HepG2 (cell line): ENCODE data around the gene CLIC1. TPM values are rescaled to one million over a fixed set of nuclear protein-coding genes. Genes with fewer than 3 reads are reported as not detected.

Experiments
- ATAC-seq: fragments of 200-7000 bp; cut with Tn5 transposase; 3 replicates; pipeline ENCODE4 v1.9.1; 2020; ENCODE audit warnings: mild to moderate bottlenecking, moderate library complexity
- BruUV-seq: library from RNA; stranded (reverse); fragments of 400-500 nt; replicated peaks from 2 replicates; lab custom pipeline; 2021; lab: Mats Ljungman, UMichigan
- CTCF ChIA-PET: fragments of 300-600 bp; formaldehyde crosslinking; extraction: SDS; loops from one replicate; lab custom pipeline; 2021; ENCODE audit warnings: low total read pairs, inconsistent platforms, low intra/inter-chr PET ratio; lab: Yijun Ruan, JAX
- POLR2A ChIA-PET: fragments of 350-600 bp; sonication (Branson Sonifier 250); formaldehyde crosslinking; loops from one replicate; lab custom pipeline; 2020; ENCODE audit warnings: antibody characterized with exemption, inconsistent platforms; lab: Yijun Ruan, JAX
- DNase-seq: peaks from one replicate; pipeline ENCODE4 v3.0.0-alpha.2; 2015; ENCODE audit warnings: low spot score
- FAIRE-seq: peaks from 3 replicates; lab custom pipeline; 2011; peaks lifted over from hg19 to GRCh38; lab: Jason Lieb, UNC
- H2AFZ ChIP-seq: one replicate; pipeline ENCODE4 v1.6.1; 2011; ENCODE audit warnings: low read length, inconsistent platforms
- H3K27ac ChIP-seq: fragments of 300-600 bp; 3 replicates; pipeline ENCODE4 v1.8.0; 2011; ENCODE audit warnings: mixed run types, mild to moderate bottlenecking, mixed read lengths, low read length, inconsistent platforms; ENCODE audit not compliant: insufficient read depth; ENCODE audit errors: extremely low read length
- H3K27me3 ChIP-seq, 2 experiments: fragments of 200-600 bp in 1 of 2; 2 replicates in 1 of 2; 3 replicates in 1 of 2; pipeline versions ENCODE4 v1.6.0 to v1.8.0; 2011; ENCODE audit warnings: low read length in 2 of 2, mild to moderate bottlenecking in 2 of 2, moderate library complexity in 2 of 2, inconsistent platforms in 1 of 2; ENCODE audit not compliant: insufficient read depth in 2 of 2, control insufficient read depth in 1 of 2
- H3K36me3 ChIP-seq, 2 experiments: fragments of 200-600 bp in 1 of 2; replicated peaks in 1 of 2; 2 replicates in 1 of 2; 3 replicates in 1 of 2; pipeline versions ENCODE4 v1.5.1 to v1.8.0; 2011; ENCODE audit warnings: low read length in 2 of 2, inconsistent platforms in 1 of 2; ENCODE audit not compliant: insufficient read depth in 2 of 2, control insufficient read depth in 1 of 2
- H3K4me1 ChIP-seq: 2 replicates; pipeline ENCODE4 v1.5.1; 2012; ENCODE audit warnings: low read length, inconsistent platforms; ENCODE audit not compliant: insufficient read depth
- H3K4me2 ChIP-seq: 2 replicates; pipeline ENCODE4 v1.6.0; 2011; ENCODE audit warnings: low read depth, low read length, inconsistent platforms
- H3K4me3 ChIP-seq, 3 experiments: fragments of 200-600 bp in 1 of 3; sonication (generic), shearing (Covaris generic) in 1 of 3; replicated peaks in 1 of 3; 2 replicates each; pipeline ENCODE4 v1.5.1; 2011 to 2016; ENCODE audit warnings: low read length in 3 of 3, inconsistent platforms in 2 of 3, low read depth in 2 of 3, mild to moderate bottlenecking in 2 of 3, control low read depth in 1 of 3, mixed read lengths in 1 of 3; ENCODE audit not compliant: insufficient read depth in 1 of 3
- H3K79me2 ChIP-seq: one replicate; pipeline ENCODE4 v1.6.1; 2011; ENCODE audit warnings: low read length, inconsistent platforms; ENCODE audit not compliant: insufficient read depth
- H3K9ac ChIP-seq: 2 replicates; pipeline ENCODE4 v1.6.0; 2011; ENCODE audit warnings: mild to moderate bottlenecking, low read depth, low read length, inconsistent platforms; ENCODE audit not compliant: insufficient read depth
- H3K9me3 ChIP-seq: 2 replicates; pipeline ENCODE4 v1.5.1; 2012; ENCODE audit warnings: mild to moderate bottlenecking, low read length
- H4K20me1 ChIP-seq: 2 replicates; pipeline ENCODE4 v1.6.0; 2011; ENCODE audit warnings: inconsistent platforms, mild to moderate bottlenecking, low read length, moderate library complexity; ENCODE audit not compliant: insufficient read depth
- BORCS8-MEF2B ChIP-seq: sonication (generic); formaldehyde crosslinking; IDR thresholded peaks from 2 replicates; pipeline ENCODE4 v1.8.0; 2022; ENCODE audit warnings: mild to moderate bottlenecking, missing genetic modification reagents
- ELF1 ChIP-seq: sonication (generic); formaldehyde crosslinking; IDR thresholded peaks from 2 replicates; pipeline ENCODE4 v1.4.0; 2020; ENCODE audit warnings: missing genetic modification reagents
- KMT2A ChIP-seq: sonication (generic); formaldehyde crosslinking; IDR thresholded peaks from 2 replicates; pipeline ENCODE4 v1.4.0; 2020; ENCODE audit warnings: missing genetic modification reagents
- NONO ChIP-seq, 2 experiments: fragments of 450-650 bp in 1 of 2; sonication (generic) in 1 of 2; formaldehyde crosslinking in 1 of 2; IDR thresholded peaks in 1 of 2; conservative IDR thresholded peaks in 1 of 2; 2 replicates each; pipeline versions ENCODE4 v1.6.1 to v1.8.0; 2017 to 2022; ENCODE audit warnings: mild to moderate bottlenecking in 1 of 2, missing genetic modification reagents in 1 of 2, moderate library complexity in 1 of 2
- RFX5 ChIP-seq: IDR thresholded peaks from 2 replicates; pipeline ENCODE4 v1.6.1; 2011; ENCODE audit warnings: low read depth, low read length, improper control_type of control experiment
- SP2 ChIP-seq: sonication (generic); formaldehyde crosslinking; IDR thresholded peaks from 2 replicates; pipeline ENCODE4 v1.5.1; 2020; ENCODE audit warnings: mild to moderate bottlenecking, missing genetic modification reagents
- ZBTB42 ChIP-seq: sonication (generic); formaldehyde crosslinking; IDR thresholded peaks from 2 replicates; pipeline ENCODE4 v1.5.0; 2020; ENCODE audit warnings: mild to moderate bottlenecking, missing genetic modification reagents
- ZNF292 ChIP-seq: sonication (generic); formaldehyde crosslinking; IDR thresholded peaks from 2 replicates; pipeline ENCODE4 v1.8.1; 2022; ENCODE audit warnings: mild to moderate bottlenecking, low read depth, missing genetic modification reagents, borderline replicate concordance
- ZNF446 ChIP-seq: sonication (generic); formaldehyde crosslinking; IDR thresholded peaks from 2 replicates; pipeline ENCODE4 v1.5.0; 2020; ENCODE audit warnings: mild to moderate bottlenecking, missing genetic modification reagents
- ZNF773 ChIP-seq: sonication (generic); formaldehyde crosslinking; IDR thresholded peaks from 2 replicates; pipeline ENCODE4 v1.4.0; 2020; ENCODE audit warnings: missing genetic modification reagents, borderline replicate concordance
- WGBS: methylation state at CpG from one replicate; pipeline ENCODE4 v1.1.6; 2017; ENCODE audit warnings: low lambda C conversion rate; 5-methylcytosine and 5-hydroxymethylcytosine counted together
- in situ Hi-C: cut with HindIII; loops from 2 replicates; pipeline ENCODE4 v1.10.0; 2017; ENCODE audit warnings: low pct_unique_long_range_greater_than_20kb; ENCODE audit not compliant: extremely low pct_ligation_motif_present
- intact Hi-C: fragments of 100-400 bp; cut with micrococcal nuclease; formaldehyde crosslinking; loops from one replicate; pipeline ENCODE4 v1.10.0; 2022; ENCODE audit not compliant: unreplicated experiment
- polyA plus RNA-seq, 8 experiments: library from polyadenylated mRNA; depleted of rRNA in 3 of 8; stranded (reverse) in 7 of 8; unstranded in 1 of 8; fragments of >200 nt; fragmentation: Illumina TruSeq in 4 of 8; extraction: Trizol in 4 of 8; gene quantifications; 2 replicates each; pipeline versions ENCODE4 v1.2.1 to v1.2.3, GENCODE V29; 2011 to 2016; ENCODE audit warnings: low read depth in 4 of 8, missing spikeins in 1 of 8, mixed read lengths in 1 of 8; ENCODE audit not compliant: insufficient read depth in 1 of 8
- total RNA-seq, 5 experiments: library from RNA; depleted of rRNA; stranded (reverse); fragments of >200 nt; fragmentation: Illumina TruSeq; extraction: Trizol; gene quantifications; 2 replicates each; pipeline ENCODE4 v1.2.3, GENCODE V29; 2016; ENCODE audit warnings: low read depth in 1 of 5
- TF ChIP-seq, protein P1 (sequence below): IDR thresholded peaks from 2 replicates; pipeline ENCODE4 v1.6.1; 2012; ENCODE audit warnings: inconsistent platforms
- TF ChIP-seq, protein P2 (sequence below): sonication (generic); formaldehyde crosslinking; conservative IDR thresholded peaks from 2 replicates; pipeline ENCODE4 v1.8.0; 2022; ENCODE audit warnings: missing genetic modification reagents

Gene CLIC1
- total and polyA plus RNA-seq, 2 of the 13 experiments (the other 11 are each of a cell fraction or from before 2014, with no cell fraction given) = 602 to 891 TPM

GRCh38 chr6:31702405-31702818 lies 33.9 kb downstream of the CLIC1 start:
- peak overlapping the region; percentile 95 for H3K9ac ChIP-seq
- CTCF ChIA-PET = no interaction called here
- TF ChIP-seq, protein P1, sequence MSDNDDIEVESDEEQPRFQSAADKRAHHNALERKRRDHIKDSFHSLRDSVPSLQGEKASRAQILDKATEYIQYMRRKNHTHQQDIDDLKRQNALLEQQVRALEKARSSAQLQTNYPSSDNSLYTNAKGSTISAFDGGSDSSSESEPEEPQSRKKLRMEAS = no peak
- TF ChIP-seq ZBTB42 (CRISPR knock-in tag) (0 out of 2 replicates have a peak, but pooled peaks have one; percentile 5), KMT2A (peak; percentile 10; the same call in 1 of the 2 replicates)
- TF ChIP-seq, all 625 proteins: peak for 2
- POLR2A ChIA-PET = interaction anchor here (0.6 to 2.7 kb wide), 21 partner anchors 10 to 439 kb away, joined by 3 to 57 read pairs (median 6); partner anchors contain the start of genes APOM, C6orf47, CLIC1 and CSNK2B
- Histone ChIP-seq H3K4me3 (peak overlapping the region; percentile 71 to 84 (median 81)), H3K79me2 (peaks cover 22% of the 10 kb centered on the region), H3K27ac (peak overlapping the region; percentile 85), H3K4me2 (peak overlapping the region; percentile 99), H3K27me3 (peaks cover 0 to 2% of the 10 kb centered on the region in 2 experiments; a peak in 2 of 5 replicates), H3K4me1 (peaks cover 39% of the 10 kb centered on the region), H2AFZ (peak overlapping the region; percentile 48), H3K9me3 (no peaks in the 10 kb centered on the region), H4K20me1 (no peaks in the 10 kb centered on the region), H3K36me3 (peaks cover 4 to 7% of the 10 kb centered on the region in 2 experiments; a peak in 3 of 5 replicates)
- intact Hi-C loops (loop anchor here (2.0 to 5.0 kb wide), 2 partner anchors 22 to 35 kb away; partner anchors contain the start of genes CLIC1 and LY6G5C), in situ Hi-C loops (no loop called here)
- FAIRE-seq (no peak), ATAC-seq (peak; percentile 31), DNase-seq (no peak)
- WGBS = 5% methylated on average over 10 of the region's 10 CpGs
- BruUV-seq = no TSS peak

DNA sequence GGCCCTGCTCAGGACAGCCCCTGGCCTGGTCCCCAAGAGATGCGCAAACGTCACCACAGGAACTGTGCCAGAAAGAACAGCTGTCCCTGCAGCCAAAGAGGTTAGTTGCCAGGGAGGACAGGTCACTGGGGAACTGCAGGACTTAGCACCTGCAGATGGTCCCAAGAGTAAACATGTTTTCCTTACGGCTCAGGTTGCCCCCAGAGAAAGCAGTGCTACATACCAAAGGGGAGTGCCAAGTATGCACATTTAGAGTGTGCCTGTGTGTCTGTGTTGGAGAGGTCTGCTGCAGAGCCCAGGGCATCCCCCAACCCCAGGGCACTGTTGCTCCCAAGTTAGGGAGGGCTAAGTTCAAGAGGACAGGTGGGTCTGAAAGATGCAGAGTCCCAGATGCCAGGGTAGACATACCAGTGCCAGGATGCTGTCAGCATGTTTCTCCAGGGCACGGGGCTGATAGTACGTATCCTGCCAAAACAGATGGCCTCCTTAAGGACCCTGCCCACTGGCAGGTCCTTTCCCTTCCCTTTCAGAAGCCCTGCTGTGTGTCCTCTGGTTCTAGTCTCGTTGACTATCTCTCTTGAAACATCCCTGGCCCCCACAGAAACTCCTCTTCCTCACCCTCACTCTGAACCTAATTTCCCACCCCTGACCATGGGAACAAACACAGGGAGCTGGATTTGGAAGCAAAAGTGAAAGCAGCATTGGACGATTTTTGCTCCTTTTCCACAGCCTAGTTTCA lies 34.5 kb downstream of the CLIC1 start:
- ATAC-seq = no peak
- 51% methylated on average over 7 of the region's 7 CpGs for WGBS
- ChIA-PET POLR2A (interaction anchor here (0.6 to 2.7 kb wide), 11 partner anchors 9 to 133 kb away, joined by 3 to 57 read pairs (median 12); partner anchors contain the start of genes APOM, CLIC1, CSNK2B and GPANK1), CTCF (no interaction called here)
- in situ Hi-C loops = no loop called here
- Histone ChIP-seq H3K4me3 (peak overlapping the region; percentile 71 to 84 (median 81)), H3K27me3 (no peaks in the 10 kb centered on the region; a peak in 2 of 5 replicates), H3K4me2 (peak overlapping the region; percentile 99), H3K9ac (peak overlapping the region; percentile 95), H3K9me3 (no peaks in the 10 kb centered on the region), H4K20me1 (no peaks in the 10 kb centered on the region), H3K4me1 (peaks cover 39% of the 10 kb centered on the region), H3K79me2 (peaks cover 22% of the 10 kb centered on the region), H3K36me3 (peaks cover 4 to 13% of the 10 kb centered on the region in 2 experiments; a peak in 4 of 5 replicates), H3K27ac (peak overlapping the region; percentile 85), H2AFZ (no peak overlapping the region)
- DNase-seq = no peak
- intact Hi-C loops = loop anchor here (2.0 to 5.0 kb wide), 2 partner anchors 21 to 35 kb away; partner anchors contain the start of genes CLIC1 and LY6G5C
- no peak for FAIRE-seq
- BruUV-seq = TSS peak; percentile 61
- TF ChIP-seq ZNF773 (no peak), BORCS8-MEF2B (0 out of 2 replicates have a peak, but pooled peaks have one; percentile 28), ZNF446 (CRISPR knock-in tag) (no peak), SP2 (no peak), RFX5 (no peak), NONO (IDR thresholded peaks at IDR 0.05) (no peak), NONO (CRISPR knock-in tag; conservative IDR thresholded peaks at IDR 0.05) (0 out of 2 replicates have a peak, but pooled peaks have one; percentile 18), ZNF292 (CRISPR knock-in tag) (no peak), ELF1 (no peak)
- TF ChIP-seq, protein P2, sequence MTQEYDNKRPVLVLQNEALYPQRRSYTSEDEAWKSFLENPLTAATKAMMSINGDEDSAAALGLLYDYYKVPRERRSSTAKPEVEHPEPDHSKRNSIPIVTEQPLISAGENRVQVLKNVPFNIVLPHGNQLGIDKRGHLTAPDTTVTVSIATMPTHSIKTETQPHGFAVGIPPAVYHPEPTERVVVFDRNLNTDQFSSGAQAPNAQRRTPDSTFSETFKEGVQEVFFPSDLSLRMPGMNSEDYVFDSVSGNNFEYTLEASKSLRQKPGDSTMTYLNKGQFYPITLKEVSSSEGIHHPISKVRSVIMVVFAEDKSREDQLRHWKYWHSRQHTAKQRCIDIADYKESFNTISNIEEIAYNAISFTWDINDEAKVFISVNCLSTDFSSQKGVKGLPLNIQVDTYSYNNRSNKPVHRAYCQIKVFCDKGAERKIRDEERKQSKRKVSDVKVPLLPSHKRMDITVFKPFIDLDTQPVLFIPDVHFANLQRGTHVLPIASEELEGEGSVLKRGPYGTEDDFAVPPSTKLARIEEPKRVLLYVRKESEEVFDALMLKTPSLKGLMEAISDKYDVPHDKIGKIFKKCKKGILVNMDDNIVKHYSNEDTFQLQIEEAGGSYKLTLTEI (CRISPR knock-in tag) = no peak
